HFF-Myc (cell line): ENCODE data around the gene KRT4.

Experiments
- DNase-seq: peaks from one replicate; pipeline ENCODE4 v3.0.0-alpha.2; 2011; ENCODE audit warnings: low read depth; ENCODE audit errors: extremely low read depth
- H3K4me3 ChIP-seq: replicated peaks from 2 replicates; pipeline ENCODE4 v1.5.1; 2011; ENCODE audit warnings: low read depth, mild to moderate bottlenecking, control low read depth, low read length
- CTCF ChIP-seq: IDR thresholded peaks from 2 replicates; pipeline ENCODE4 v1.5.1; 2012; ENCODE audit warnings: mild to moderate bottlenecking, low read depth, low read length, control low read depth; ENCODE audit errors: missing control alignments

KRT4 gene

GRCh38 chr12:52812749-52813148 is 1.2 kb downstream of the KRT4 start:
- DNase-seq, result no peak
- no peak overlapping the region for H3K4me3 ChIP-seq
- TF ChIP-seq CTCF, result no peak

GRCh38 chr12:52812073-52812400 is 1.9 kb downstream of the KRT4 start:
- DNase-seq, result no peak
- no peak overlapping the region for H3K4me3 ChIP-seq
- TF ChIP-seq CTCF, result no peak

GRCh38 chr12:52811191-52812072 is 2.5 kb downstream of the KRT4 start:
- no peak for DNase-seq
- no peak for TF ChIP-seq CTCF
- H3K4me3 ChIP-seq, result no peak overlapping the region

- H3K4me3 ChIP-seq, result no peak overlapping the region
- DNase-seq, result no peak
- no peak for TF ChIP-seq CTCF
These were observed 3.4 kb downstream of the KRT4 start for GRCh38 chr12:52810554-52810953.

- no peak overlapping the region for H3K4me3 ChIP-seq
- no peak for TF ChIP-seq CTCF
- no peak for DNase-seq
These were observed 4.8 kb downstream of the KRT4 start for GRCh38 chr12:52809166-52809565.

GRCh38 chr12:52808573-52809160 is 5.2 kb downstream of the KRT4 start:
- DNase-seq, result no peak
- no peak overlapping the region for H3K4me3 ChIP-seq
- TF ChIP-seq CTCF, result no peak
